B cell (primary cell): ENCODE data around the gene SPACA5. TPM values are rescaled to one million over a fixed set of nuclear protein-coding genes. Genes with fewer than 3 reads are reported as not detected.
A peak's percentile ranks its signal among the peaks of the same experiment; 100 is the strongest.
"Not testable (repeated sequence)": the region's sequence is repeated elsewhere in the genome, so short reads cannot be mapped to it uniquely, and the experiment has no call there.

ENCODE experiments used
- ATAC-seq: fragments of 200-7000 bp; cut with Tn5 transposase; one replicate; pipeline ENCODE4 v1.10.0; 2021; ENCODE audit warnings: low read depth, mild to moderate bottlenecking, moderate number of reproducible peaks, moderate library complexity
- CTCF ChIA-PET: fragments of 350-600 bp; sonication (Branson Sonifier 250); formaldehyde crosslinking; loops from one replicate; lab custom pipeline; 2021; ENCODE audit warnings: antibody characterized with exemption, inconsistent platforms; lab: Charles Lee
- POLR2A ChIA-PET: fragments of 350-600 bp; sonication (Branson Sonifier 250); formaldehyde crosslinking; loops from one replicate; lab custom pipeline; 2021; ENCODE audit warnings: antibody characterized with exemption; lab: Charles Lee
- DNase-seq: peaks from one replicate; pipeline ENCODE4 v3.0.0; 2013
- H2AFZ ChIP-seq: 2 replicates; pipeline ENCODE4 v1.6.1; 2012; ENCODE audit warnings: mild to moderate bottlenecking, low read depth, low read length; ENCODE audit not compliant: insufficient read depth, poor library complexity, severe bottlenecking
- H3K27ac ChIP-seq, 2 donors: 1 replicate in 1 of 2; 2 replicates in 1 of 2; pipeline ENCODE4 v1.5.1; 2012 to 2013; ENCODE audit warnings: low read length in 2 of 2, mild to moderate bottlenecking in 2 of 2, moderate library complexity in 1 of 2
- H3K27me3 ChIP-seq, 4 experiments: fragments of 200-600 bp in 1 of 4; sonication (generic) in 1 of 4; replicated peaks in 1 of 4; 1 replicate in 2 of 4; 2 replicates in 2 of 4; pipeline versions ENCODE4 v1.6.1 to v1.7.0; 2013 to 2016; ENCODE audit warnings: low read length in 3 of 4, mild to moderate bottlenecking in 2 of 4, mixed read lengths in 1 of 4, moderate library complexity in 1 of 4; ENCODE audit not compliant: insufficient read depth in 4 of 4, control insufficient read depth in 3 of 4; ENCODE audit errors: control extremely low read depth in 1 of 4
- H3K36me3 ChIP-seq, 2 experiments: replicated peaks in 1 of 2; 1 replicate in 1 of 2; 2 replicates in 1 of 2; pipeline versions ENCODE4 v1.6.1 to v1.7.1; 2013; ENCODE audit warnings: low read length in 1 of 2; ENCODE audit not compliant: insufficient read depth in 2 of 2, control insufficient read depth in 1 of 2; ENCODE audit errors: control extremely low read depth in 1 of 2, extremely low read depth in 1 of 2
- H3K4me1 ChIP-seq, 2 donors: fragments of 200-600 bp in 1 of 2; sonication (generic) in 1 of 2; 1 replicate in 1 of 2; 2 replicates in 1 of 2; pipeline versions ENCODE4 v1.5.1 to v1.6.1; 2013 to 2017; ENCODE audit warnings: low read length in 2 of 2; ENCODE audit not compliant: control insufficient read depth in 2 of 2, insufficient read depth in 2 of 2
- H3K4me2 ChIP-seq: replicated peaks from 2 replicates; pipeline ENCODE3; 2012; ENCODE audit warnings: mild to moderate bottlenecking, low read depth, low read length; ENCODE audit not compliant: poor library complexity, severe bottlenecking
- H3K4me3 ChIP-seq, 5 experiments: fragments of 200-600 bp in 1 of 5; sonication (generic) in 1 of 5; 1 replicate in 3 of 5; 2 replicates in 2 of 5; pipeline versions ENCODE4 v1.5.1 to v1.7.0; 2011 to 2016; ENCODE audit warnings: low read length in 4 of 5, mild to moderate bottlenecking in 4 of 5, low read depth in 2 of 5, control low read depth in 1 of 5, moderate library complexity in 1 of 5; ENCODE audit not compliant: insufficient read depth in 1 of 5; ENCODE audit errors: control extremely low read depth in 1 of 5, extremely low read depth in 1 of 5
- H3K79me2 ChIP-seq: fragments of 200-600 bp; sonication (generic); one replicate; pipeline ENCODE4 v1.6.0; 2016; ENCODE audit warnings: low read length; ENCODE audit not compliant: control insufficient read depth, insufficient read depth
- H3K9ac ChIP-seq: fragments of 200-600 bp; sonication (generic); 2 replicates; pipeline ENCODE4 v1.6.1; 2017; ENCODE audit warnings: mild to moderate bottlenecking, low read length, moderate library complexity
- H3K9me3 ChIP-seq, 3 donors: one replicate each; pipeline versions ENCODE4 v1.6.1 to v1.7.1; 2013; ENCODE audit warnings: low read length in 2 of 3; ENCODE audit not compliant: control insufficient read depth in 2 of 3, insufficient read depth in 1 of 3; ENCODE audit errors: control extremely low read depth in 1 of 3
- H4K20me1 ChIP-seq: 2 replicates; pipeline ENCODE4 v1.6.0; 2012; ENCODE audit warnings: mild to moderate bottlenecking, low read length; ENCODE audit not compliant: insufficient read depth, control insufficient read depth, poor library complexity, severe bottlenecking
- H3K27ac Mint-ChIP-seq: one replicate; pipeline ENCODE4 v1.8.0; 2021; ENCODE audit warnings: mixed read lengths
- H3K27me3 Mint-ChIP-seq: one replicate; pipeline ENCODE4 v1.8.0; 2021; ENCODE audit warnings: mixed read lengths
- H3K4me1 Mint-ChIP-seq: one replicate; pipeline ENCODE4 v1.8.0; 2021; ENCODE audit warnings: mixed read lengths
- H3K4me3 Mint-ChIP-seq: one replicate; pipeline ENCODE4 v1.8.0; 2021; ENCODE audit warnings: mixed read lengths
- H3K9me3 Mint-ChIP-seq: one replicate; pipeline ENCODE4 v1.8.0; 2022; ENCODE audit warnings: mixed read lengths; ENCODE audit not compliant: insufficient read depth
- WGBS: methylation state at CpG from one replicate; pipeline ENCODE4 v1.1.5; 2013; ENCODE audit warnings: missing lambda C conversion rate; ENCODE audit not compliant: insufficient coverage; 5-methylcytosine and 5-hydroxymethylcytosine counted together
- intact Hi-C: fragments of 100-400 bp; cut with micrococcal nuclease; formaldehyde crosslinking; loops from one replicate; pipeline ENCODE4 v1.10.0; 2022
- polyA plus RNA-seq: library from polyadenylated mRNA; depleted of rRNA; stranded (reverse); fragments of >200 nt; gene quantifications from 2 replicates; pipeline ENCODE4 v1.2.3, GENCODE V29; 2012
- total RNA-seq, 2 donors: library from RNA; stranded (reverse); fragments of 120-200 nt in 1 of 2; gene quantifications; 1 replicate in 1 of 2; 2 replicates in 1 of 2; pipeline versions ENCODE4 v1.2.3 to v1.2.4, GENCODE V29; 2013 to 2022

The SPACA5 gene
- total and polyA plus RNA-seq, 2 donors (not counting 1 experiment from before 2014, with no cell fraction given): not detected

DNA sequence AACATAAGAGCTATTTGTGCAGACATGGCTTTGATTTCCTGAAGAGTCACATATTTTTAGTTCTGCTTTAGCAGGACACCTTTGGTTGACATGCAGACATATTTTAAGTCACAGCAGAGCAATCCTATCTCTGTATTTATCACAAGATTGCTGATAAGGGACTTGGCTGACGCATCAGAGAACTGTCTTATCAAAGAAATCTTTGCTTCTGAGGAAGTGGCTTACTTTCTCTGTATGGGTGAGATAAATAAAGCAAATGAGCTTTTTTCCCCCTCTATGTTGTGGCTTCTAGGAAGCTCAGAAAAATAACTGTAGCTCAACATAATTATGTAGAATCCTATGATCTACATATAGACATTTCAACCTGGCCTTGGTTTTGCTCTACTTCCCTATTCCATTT, 13.1 kb downstream of the SPACA5 start:
- H3K27ac Mint-ChIP-seq, H3K9me3 ChIP-seq, H3K4me1 ChIP-seq, H2AFZ ChIP-seq, ATAC-seq, H3K27me3 Mint-ChIP-seq, DNase-seq, H3K4me3 ChIP-seq, intact Hi-C loops, H3K9ac ChIP-seq, H3K4me3 Mint-ChIP-seq, H3K4me2 ChIP-seq, H3K79me2 ChIP-seq, H3K4me1 Mint-ChIP-seq, H3K27me3 ChIP-seq, H3K36me3 ChIP-seq, POLR2A ChIA-PET, H3K27ac ChIP-seq, H4K20me1 ChIP-seq, H3K9me3 Mint-ChIP-seq, CTCF ChIA-PET: not testable (repeated sequence)
- no CpG with 5 or more reads among the region's 1 CpG for WGBS

- H3K4me3 Mint-ChIP-seq, POLR2A ChIA-PET, H3K79me2 ChIP-seq, H3K9me3 ChIP-seq, H3K27me3 ChIP-seq, H3K27ac ChIP-seq, ATAC-seq, DNase-seq, H3K36me3 ChIP-seq, H3K4me1 Mint-ChIP-seq, H3K27me3 Mint-ChIP-seq, CTCF ChIA-PET, H3K9me3 Mint-ChIP-seq, H3K27ac Mint-ChIP-seq, H4K20me1 ChIP-seq, intact Hi-C loops, H3K4me1 ChIP-seq: not testable (repeated sequence)
- peak overlapping the region; percentile 66 for H3K4me2 ChIP-seq
- peak overlapping the region; percentile 77 for H2AFZ ChIP-seq
- peak overlapping the region; percentile 83 for H3K9ac ChIP-seq
- no CpG with 5 or more reads among the region's 11 CpGs for WGBS
- peak overlapping the region; percentile 63 to 88 (median 73) for H3K4me3 ChIP-seq
These were observed 13.7 kb downstream of the SPACA5 start for GRCh38 chrX:48020472-48020871.
